SH-SY5Y (cell line): Measurements from ENCODE around the gene HOXB5.

ENCODE experiments used
- GATA2 ChIP-seq: IDR thresholded peaks from 2 replicates; pipeline ENCODE4 v1.6.1; 2011; ENCODE audit warnings: mild to moderate bottlenecking, low read depth, low read length
- GATA3 ChIP-seq: IDR thresholded peaks from 2 replicates; pipeline ENCODE4 v1.6.1; 2011; ENCODE audit warnings: low read depth, mild to moderate bottlenecking, low read length, moderate library complexity

DNA sequence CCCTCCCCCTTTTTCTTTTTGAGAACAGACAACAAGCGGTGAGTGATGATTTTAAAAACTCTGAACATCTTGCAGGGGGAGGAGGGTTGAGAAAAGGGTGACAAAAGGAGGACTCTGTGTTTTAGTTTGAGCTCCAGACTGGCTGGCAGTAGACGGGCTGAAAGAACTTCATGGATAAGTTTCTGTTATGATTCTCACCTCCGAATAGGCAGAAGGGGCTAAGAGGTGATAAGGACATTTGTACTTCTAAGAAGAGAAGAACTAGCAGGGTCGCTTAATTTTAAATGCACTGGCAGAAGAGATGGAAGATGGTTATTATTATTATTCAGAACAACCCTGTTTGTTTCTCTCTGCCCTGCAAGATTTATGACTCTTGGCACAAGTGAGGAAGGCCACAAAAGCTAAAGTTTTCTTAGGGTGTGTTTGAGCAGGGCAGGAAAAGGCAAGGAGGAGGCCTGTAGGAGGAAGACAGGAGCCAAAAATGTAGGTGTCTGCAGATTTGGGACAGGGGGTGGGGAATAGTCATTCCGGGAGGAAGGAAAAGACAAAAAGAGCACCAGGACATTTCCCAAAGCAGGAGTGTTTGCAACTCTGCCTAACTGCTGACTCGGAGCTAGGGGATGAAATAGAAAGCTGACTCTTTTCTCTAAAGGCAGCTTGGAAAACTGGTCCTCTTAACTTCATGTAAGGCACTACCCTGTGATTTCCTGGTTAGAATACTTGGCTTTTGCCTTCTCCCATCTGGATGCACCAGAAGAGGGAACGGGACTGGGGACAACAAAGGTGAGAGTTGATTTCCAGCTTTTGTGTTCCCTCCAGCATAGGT, 36.8 kb downstream of the HOXB5 start:
- TF ChIP-seq GATA2 (no peak), GATA3 (no peak)
